A549 (cell line): Measurements from ENCODE around the gene MOCS1. TPM values are rescaled to one million over a fixed set of nuclear protein-coding genes. Genes with fewer than 3 reads are reported as not detected.

Experiments
- ATAC-seq, 2 experiments: fragments of 200-7000 bp in 1 of 2; fragments of >200 bp in 1 of 2; cut with Nextera tagmentation in 1 of 2; cut with Tn5 transposase in 1 of 2; 3 replicates each; pipeline versions ENCODE4 v1.8.0 to v1.9.1; 2018 to 2020; ENCODE audit warnings: mild to moderate bottlenecking in 1 of 2, moderate library complexity in 1 of 2
- CTCF ChIA-PET: fragments of 300-600 bp; sonication (Branson Sonifier 250); formaldehyde crosslinking; extraction: SDS; loops from one replicate; lab custom pipeline; 2021; ENCODE audit warnings: antibody characterized with exemption, inconsistent platforms; lab: Yijun Ruan, JAX
- POLR2A ChIA-PET: fragments of 350-600 bp; formaldehyde crosslinking; extraction: SDS; loops from one replicate; lab custom pipeline; 2021; ENCODE audit warnings: antibody characterized with exemption, inconsistent platforms; lab: Yijun Ruan, JAX
- DNase-seq, 2 experiments: peaks; one replicate each; pipeline versions ENCODE4 v3.0.0 to v3.0.0-alpha.2; 2011 to 2016; ENCODE audit warnings: low read depth in 1 of 2, low spot score in 1 of 2
- FAIRE-seq: peaks from 2 replicates; lab custom pipeline; 2011; peaks lifted over from hg19 to GRCh38; lab: Jason Lieb, UNC
- H3K27ac ChIP-seq, 2 experiments: fragments of >200 bp; sonication (Bioruptor Twin); formaldehyde crosslinking; 3 replicates each; pipeline ENCODE4 v1.5.1; 2016 to 2017
- H3K4me1 ChIP-seq: fragments of >200 bp; sonication (Bioruptor Twin); formaldehyde crosslinking; 3 replicates; pipeline ENCODE4 v1.6.1; 2016
- H3K4me2 ChIP-seq: fragments of >200 bp; sonication (Bioruptor Twin); formaldehyde crosslinking; 3 replicates; pipeline ENCODE4 v1.6.1; 2016
- H3K4me3 ChIP-seq: fragments of >200 bp; sonication (Bioruptor Twin); formaldehyde crosslinking; 3 replicates; pipeline ENCODE4 v1.5.1; 2016
- H3K9me3 ChIP-seq: fragments of >200 bp; sonication (Bioruptor Twin); formaldehyde crosslinking; 3 replicates; pipeline ENCODE4 v1.6.1; 2016
- ATOH8 ChIP-seq: fragments of 250-450 bp; sonication (Bioruptor Pico); IDR thresholded peaks from 2 replicates; pipeline ENCODE4 v1.5.0; 2020; ENCODE audit warnings: low read depth, mild to moderate bottlenecking, moderate library complexity
- CEBPB ChIP-seq, 2 experiments: fragments of >200 bp in 1 of 2; sonication (Bioruptor Twin) in 1 of 2; formaldehyde crosslinking in 1 of 2; IDR thresholded peaks; 2 replicates each; pipeline ENCODE4 v1.6.1; 2012 to 2016
- CHD2 ChIP-seq: fragments of 150-350 bp; IDR thresholded peaks from 2 replicates; pipeline ENCODE4 v1.6.1; 2014; ENCODE audit warnings: low read length; ENCODE audit not compliant: partially characterized antibody
- E2F6 ChIP-seq: IDR thresholded peaks from 2 replicates; pipeline ENCODE4 v1.6.1; 2012; ENCODE audit warnings: low read depth, borderline replicate concordance
- EHMT2 ChIP-seq: fragments of 200-600 bp; sonication (generic); IDR thresholded peaks from 2 replicates; pipeline ENCODE4 v1.6.1; 2016; ENCODE audit warnings: antibody characterized with exemption, low read depth, mild to moderate bottlenecking, moderate library complexity
- ELK1 ChIP-seq: fragments of 150-350 bp; IDR thresholded peaks from 2 replicates; pipeline ENCODE4 v1.6.1; 2014; ENCODE audit warnings: low read depth, mild to moderate bottlenecking, low read length
- ESRRA ChIP-seq: fragments of 150-350 bp; IDR thresholded peaks from 2 replicates; pipeline ENCODE4 v1.6.1; 2014; ENCODE audit warnings: mild to moderate bottlenecking, low read length, borderline replicate concordance
- FOSB ChIP-seq: fragments of 250-450 bp; sonication (Bioruptor Pico); IDR thresholded peaks from 2 replicates; pipeline ENCODE4 v1.5.0; 2020; ENCODE audit warnings: mild to moderate bottlenecking, moderate library complexity
- FOXS1 ChIP-seq: fragments of 250-450 bp; sonication (Bioruptor Pico); IDR thresholded peaks from 2 replicates; pipeline ENCODE4 v1.5.0; 2020; ENCODE audit warnings: mild to moderate bottlenecking, moderate library complexity
- GATA3 ChIP-seq: IDR thresholded peaks from 2 replicates; pipeline ENCODE4 v1.6.1; 2012; ENCODE audit warnings: borderline replicate concordance
- HDAC2 ChIP-seq: fragments of 200-600 bp; sonication (generic); IDR thresholded peaks from 2 replicates; pipeline ENCODE4 v1.6.1; 2016
- HES2 ChIP-seq: fragments of >200 bp; sonication (Bioruptor Twin); formaldehyde crosslinking; IDR thresholded peaks from 2 replicates; pipeline ENCODE4 v1.6.1; 2016
- HMGXB4 ChIP-seq: fragments of 250-450 bp; sonication (Bioruptor Pico); IDR thresholded peaks from 2 replicates; pipeline ENCODE4 v1.5.0; 2021; ENCODE audit warnings: mild to moderate bottlenecking, moderate library complexity, borderline replicate concordance
- HOXB13 ChIP-seq: fragments of 250-450 bp; sonication (Bioruptor Pico); IDR thresholded peaks from 2 replicates; pipeline ENCODE4 v1.5.0; 2020; ENCODE audit warnings: low read depth, mild to moderate bottlenecking, moderate library complexity
- HOXB5 ChIP-seq: fragments of 250-450 bp; sonication (Bioruptor Pico); IDR thresholded peaks from 2 replicates; pipeline ENCODE4 v1.5.0; 2020; ENCODE audit warnings: mild to moderate bottlenecking, moderate library complexity
- JUNB ChIP-seq: fragments of >200 bp; sonication (Bioruptor Twin); formaldehyde crosslinking; IDR thresholded peaks from 2 replicates; pipeline ENCODE4 v1.6.1; 2016
- KDM5A ChIP-seq: fragments of 200-600 bp; sonication (generic); IDR thresholded peaks from 2 replicates; pipeline ENCODE4 v1.6.1; 2016; ENCODE audit warnings: antibody characterized with exemption, mild to moderate bottlenecking
- MAFK ChIP-seq: fragments of 450-650 bp; IDR thresholded peaks from 2 replicates; pipeline ENCODE4 v1.6.1; 2014; ENCODE audit not compliant: partially characterized antibody
- MAZ ChIP-seq: fragments of 150-350 bp; IDR thresholded peaks from 2 replicates; pipeline ENCODE4 v1.6.1; 2014; ENCODE audit warnings: antibody characterized with exemption, low read depth, low read length, borderline replicate concordance
- MYC ChIP-seq: IDR thresholded peaks from 2 replicates; pipeline ENCODE4 v1.6.1; 2012; ENCODE audit warnings: mild to moderate bottlenecking, inconsistent platforms, low read length, improper control_type of control experiment, borderline replicate concordance
- POLR2A ChIP-seq: IDR thresholded peaks from 2 replicates; pipeline ENCODE4 v1.6.1; 2012; ENCODE audit warnings: mild to moderate bottlenecking, low read length
- RFX5 ChIP-seq: fragments of 450-650 bp; IDR thresholded peaks from 2 replicates; pipeline ENCODE4 v1.7.1; 2014; ENCODE audit warnings: antibody characterized with exemption, mild to moderate bottlenecking, moderate library complexity
- RNF2 ChIP-seq: fragments of 200-600 bp; sonication (generic); IDR thresholded peaks from 2 replicates; pipeline ENCODE4 v1.6.1; 2016; ENCODE audit warnings: low read depth, mild to moderate bottlenecking, antibody characterized with exemption, moderate library complexity, borderline replicate concordance
- SMC3 ChIP-seq: fragments of >200 bp; sonication (Bioruptor Twin); formaldehyde crosslinking; IDR thresholded peaks from 3 replicates; pipeline ENCODE4 v1.6.1; 2018; ENCODE audit warnings: inconsistent platforms
- TFCP2L1 ChIP-seq: fragments of 250-450 bp; sonication (Bioruptor Pico); IDR thresholded peaks from 2 replicates; pipeline ENCODE4 v1.5.0; 2021; ENCODE audit warnings: mild to moderate bottlenecking
- ZC3H11A ChIP-seq: fragments of 450-650 bp; IDR thresholded peaks from 2 replicates; pipeline ENCODE4 v1.6.1; 2014; ENCODE audit warnings: antibody characterized with exemption, mild to moderate bottlenecking
- ZFP36 ChIP-seq: fragments of 450-650 bp; IDR thresholded peaks from 2 replicates; pipeline ENCODE4 v1.6.1; 2014; ENCODE audit warnings: borderline replicate concordance; ENCODE audit not compliant: partially characterized antibody
- ZNF302 ChIP-seq: fragments of 250-450 bp; sonication (Bioruptor Pico); IDR thresholded peaks from 2 replicates; pipeline ENCODE4 v1.9.0; 2021; ENCODE audit warnings: inconsistent platforms, mild to moderate bottlenecking, moderate library complexity
- WGBS: methylation state at CpG from one replicate; pipeline ENCODE4 v1.1.6; 2017; ENCODE audit errors: missing lambda C conversion rate; 5-methylcytosine and 5-hydroxymethylcytosine counted together
- polyA plus RNA-seq, 4 experiments: library from polyadenylated mRNA; depleted of rRNA in 3 of 4; stranded (reverse); fragments of >200 nt; fragmentation: RNase III in 1 of 4; extraction: RNeasy Plus Mini Kit Qiagen cat#74134 plus additional on column Dnase treatment in 1 of 4; gene quantifications; 2 replicates in 3 of 4; 3 replicates in 1 of 4; pipeline ENCODE4 v1.2.3, GENCODE V29; 2011 to 2017

The MOCS1 gene
- polyA plus RNA-seq, 2 of the 4 experiments (the other 2 are of a cell fraction): 0.68 to 1.8 TPM

- H3K4me1 ChIP-seq: no peaks in the 10 kb centered on the region
- no peak overlapping the region for H3K4me2 ChIP-seq
- no peak for TF ChIP-seq CEBPB (IDR thresholded peaks at IDR 0.05)
- TF ChIP-seq HOXB13 (CRISPR knock-in tag): no peak
- TF ChIP-seq E2F6: no peak
- no peak for TF ChIP-seq MYC
- no peak for TF ChIP-seq SMC3
- TF ChIP-seq HDAC2: no peak
- no peak for TF ChIP-seq KDM5A
- TF ChIP-seq HMGXB4 (CRISPR knock-in tag): no peak
- no peak for TF ChIP-seq TFCP2L1 (CRISPR knock-in tag)
- TF ChIP-seq ATOH8 (CRISPR knock-in tag): no peak
- TF ChIP-seq HOXB5 (CRISPR knock-in tag): no peak
- no peak for TF ChIP-seq ZC3H11A
- no peak for TF ChIP-seq HES2
- no peak for TF ChIP-seq RNF2
- no peak for ATAC-seq
- WGBS: 34% methylated on average over 5 of the region's 5 CpGs
- CTCF ChIA-PET: interaction anchor here (1.7 kb wide), 1 partner anchor 14 kb away, joined by 4 read pairs; no protein-coding TSS in a partner anchor
- no peak for DNase-seq
- H3K4me3 ChIP-seq: no peak overlapping the region
- FAIRE-seq: no peak
- POLR2A ChIA-PET: no interaction called here
- no peak overlapping the region for H3K27ac ChIP-seq
- no peaks in the 10 kb centered on the region for H3K9me3 ChIP-seq
These were observed 15.4 kb downstream of the MOCS1 start for GRCh38 chr6:39918831-39919230.

GRCh38 chr6:39917981-39918380 is 16.3 kb downstream of the MOCS1 start:
- H3K9me3 ChIP-seq: no peaks in the 10 kb centered on the region
- FAIRE-seq (no peak), DNase-seq (no peak), ATAC-seq (no peak)
- H3K4me3 ChIP-seq: no peak overlapping the region
- POLR2A ChIA-PET: no interaction called here
- 53% methylated on average over 3 of the region's 3 CpGs for WGBS
- H3K4me2 ChIP-seq: no peak overlapping the region
- TF ChIP-seq ZNF302 (no peak), GATA3 (no peak), MAFK (no peak), JUNB (no peak), MAZ (no peak), FOXS1 (CRISPR knock-in tag) (no peak), TFCP2L1 (CRISPR knock-in tag) (no peak), CHD2 (no peak)
- no peak overlapping the region for H3K27ac ChIP-seq
- CTCF ChIA-PET: no interaction called here
- no peaks in the 10 kb centered on the region for H3K4me1 ChIP-seq

GRCh38 chr6:39917329-39917728 is 16.9 kb downstream of the MOCS1 start:
- no peak overlapping the region for H3K27ac ChIP-seq
- H3K9me3 ChIP-seq: no peaks in the 10 kb centered on the region
- DNase-seq (no peak), FAIRE-seq (no peak), ATAC-seq (no peak)
- H3K4me2 ChIP-seq: no peak overlapping the region
- no peak for TF ChIP-seq FOXS1 (CRISPR knock-in tag)
- no peak for TF ChIP-seq HOXB5 (CRISPR knock-in tag)
- no peak for TF ChIP-seq SMC3
- no peak for TF ChIP-seq JUNB
- no peak for TF ChIP-seq ZFP36
- TF ChIP-seq EHMT2: no peak
- TF ChIP-seq ZNF302: no peak
- TF ChIP-seq CHD2: no peak
- no peak for TF ChIP-seq POLR2A
- TF ChIP-seq RFX5: no peak
- TF ChIP-seq FOSB (CRISPR knock-in tag): no peak
- no peak for TF ChIP-seq ESRRA
- TF ChIP-seq ELK1: no peak
- TF ChIP-seq CEBPB (IDR thresholded peaks at IDR 0.05): no peak
- WGBS: 51% methylated on average over 4 of the region's 4 CpGs
- CTCF ChIA-PET: no interaction called here
- H3K4me3 ChIP-seq: no peak overlapping the region
- no peaks in the 10 kb centered on the region for H3K4me1 ChIP-seq
- POLR2A ChIA-PET: no interaction called here
